ENCODE measurements around the gene MYOM1.

Gene MYOM1

DNA sequence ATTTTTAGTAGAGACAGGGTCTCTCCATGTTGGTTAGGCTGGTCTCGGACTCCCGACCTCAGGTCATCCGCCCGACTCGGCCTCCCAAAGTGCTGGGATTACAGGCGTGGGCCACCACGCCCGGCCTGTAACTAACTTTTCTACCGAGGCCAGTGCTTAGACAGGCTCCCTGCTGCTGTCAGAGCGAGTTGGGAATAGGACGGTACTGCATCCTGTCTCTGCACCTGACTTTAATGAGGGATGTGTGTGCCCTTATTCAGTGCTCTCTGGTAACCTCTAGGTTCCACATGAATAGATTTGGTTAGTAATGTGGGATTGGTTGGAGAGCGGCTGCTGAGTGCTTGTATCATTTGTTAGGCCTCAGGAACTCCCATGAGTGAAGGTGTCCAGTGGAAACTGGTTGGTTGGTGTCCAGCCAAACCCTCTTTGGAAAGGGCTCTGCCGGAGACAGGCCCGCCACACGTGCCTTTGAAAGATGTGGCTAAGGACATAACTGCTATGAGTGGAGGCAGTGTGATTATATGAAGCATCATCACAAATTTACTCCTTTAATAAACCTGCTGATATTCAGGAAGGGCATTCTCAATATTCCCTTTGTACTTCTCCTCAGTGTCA lies 36.6 kb downstream of the MYOM1 start:
- DNase-seq: no peak

DNA sequence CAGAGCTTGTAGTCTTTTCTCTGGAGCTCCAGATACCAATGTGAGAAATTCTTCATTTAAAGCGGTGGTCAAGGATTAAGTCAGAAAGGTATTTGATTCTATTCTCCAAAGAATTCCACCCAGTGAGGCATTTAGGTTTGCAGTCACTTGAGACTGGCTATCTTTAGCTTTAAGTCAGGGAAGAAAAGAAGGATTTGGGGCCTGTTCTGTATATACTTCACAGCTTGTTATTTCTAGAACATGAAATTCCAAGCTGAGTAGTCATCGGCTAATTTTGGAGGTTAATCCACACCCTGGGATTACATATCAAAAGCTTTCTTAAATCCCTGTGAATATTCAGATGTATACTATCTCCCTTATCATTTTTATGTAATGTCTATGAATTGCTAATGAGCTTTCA lies 39.4 kb downstream of the MYOM1 start:
- no peak for DNase-seq

DNA sequence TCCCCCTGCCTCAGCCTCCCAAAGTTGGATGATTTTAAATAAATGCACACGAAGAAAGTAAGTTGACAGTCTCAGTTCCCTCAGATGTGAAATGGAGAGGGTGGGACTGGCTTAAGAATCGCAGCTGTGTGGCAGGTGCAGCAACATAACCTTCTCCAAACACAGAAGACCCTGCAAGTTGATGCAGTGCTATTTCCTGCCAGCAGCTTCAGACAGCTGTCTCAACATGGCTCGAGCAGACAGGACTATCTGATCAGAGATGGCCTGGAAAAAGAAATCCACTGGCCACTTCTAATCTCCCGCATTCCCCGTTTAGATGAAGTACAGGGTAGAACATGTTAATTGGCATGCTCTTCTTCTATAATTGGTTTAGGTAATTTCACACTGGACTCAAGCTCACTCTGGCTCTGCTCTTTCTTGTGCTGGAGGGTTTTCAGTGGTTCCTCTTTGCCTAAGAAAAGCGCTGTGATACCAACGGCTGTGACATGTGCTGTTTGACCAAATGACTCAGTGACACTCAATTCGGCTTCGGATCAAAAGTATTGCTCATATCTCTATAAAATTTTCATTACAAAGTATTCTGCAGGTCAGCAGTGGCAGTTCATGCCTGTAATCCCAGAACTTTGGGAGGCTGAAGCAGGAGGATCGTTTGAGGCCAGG lies 40.2 kb downstream of the MYOM1 start:
- DNase-seq: no peak

DNA sequence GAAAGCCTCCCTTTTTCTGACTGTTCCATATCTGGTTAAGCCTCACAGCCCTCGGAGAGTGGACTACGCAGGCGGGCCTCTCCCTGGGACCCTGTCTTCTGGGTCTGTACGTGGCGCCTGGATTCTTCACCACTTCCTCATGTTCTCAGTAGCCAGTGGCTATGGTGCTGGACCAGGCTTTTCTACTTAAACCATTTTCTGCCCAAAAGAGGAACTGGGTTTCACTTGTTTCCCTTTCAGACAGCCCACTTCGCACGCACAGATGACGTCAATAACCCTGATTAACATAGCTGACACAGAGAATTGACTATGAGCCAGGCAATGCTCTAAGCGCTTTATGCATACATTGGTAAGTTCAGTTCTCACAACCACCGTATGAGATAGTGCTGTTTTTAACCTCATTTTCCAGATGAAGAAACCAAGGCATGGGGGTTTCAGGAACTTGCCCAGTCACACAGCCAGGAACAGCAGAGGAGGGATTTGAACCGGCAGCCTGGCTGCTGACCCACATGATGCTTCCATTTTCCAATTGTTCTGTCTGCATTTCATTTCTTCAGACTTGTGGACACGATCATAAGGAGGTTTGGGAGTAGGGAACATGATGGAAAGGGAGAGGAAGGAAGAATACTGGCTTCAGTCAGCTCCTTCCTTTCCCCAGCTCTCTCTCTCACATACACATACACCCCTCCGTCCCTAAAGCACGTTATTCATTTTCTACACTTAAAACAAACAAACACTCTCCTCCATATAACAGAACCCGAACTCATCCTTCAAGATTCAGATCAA lies 41.7 kb downstream of the MYOM1 start:
- peak; percentile 95 for DNase-seq

DNA sequence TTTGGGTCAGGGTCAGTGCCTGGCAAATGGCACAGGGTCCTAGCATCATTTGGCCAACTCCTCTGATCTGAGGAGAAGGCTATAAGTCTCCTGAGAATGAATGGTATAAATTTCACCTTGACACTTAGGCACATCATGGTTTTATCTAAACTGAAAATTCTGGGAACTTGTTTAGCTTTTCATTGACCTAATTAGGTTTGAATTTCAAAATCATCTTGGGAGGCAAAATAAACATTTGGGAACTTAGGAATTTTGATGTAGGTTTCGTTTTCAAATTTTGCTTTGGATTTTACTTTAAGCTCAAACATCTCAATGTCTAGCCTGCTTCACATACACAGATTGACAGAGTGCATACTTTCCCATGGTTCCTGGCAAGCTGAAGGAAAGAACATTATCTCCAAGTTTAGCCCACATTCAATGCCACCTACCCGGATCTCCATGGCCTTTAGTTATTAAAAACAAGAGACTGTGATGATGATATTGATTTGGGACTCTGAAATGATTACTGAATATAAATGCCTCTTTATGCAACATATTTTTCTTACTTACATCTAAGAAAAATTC lies 44.5 kb downstream of the MYOM1 start:
- no peak for DNase-seq

DNA sequence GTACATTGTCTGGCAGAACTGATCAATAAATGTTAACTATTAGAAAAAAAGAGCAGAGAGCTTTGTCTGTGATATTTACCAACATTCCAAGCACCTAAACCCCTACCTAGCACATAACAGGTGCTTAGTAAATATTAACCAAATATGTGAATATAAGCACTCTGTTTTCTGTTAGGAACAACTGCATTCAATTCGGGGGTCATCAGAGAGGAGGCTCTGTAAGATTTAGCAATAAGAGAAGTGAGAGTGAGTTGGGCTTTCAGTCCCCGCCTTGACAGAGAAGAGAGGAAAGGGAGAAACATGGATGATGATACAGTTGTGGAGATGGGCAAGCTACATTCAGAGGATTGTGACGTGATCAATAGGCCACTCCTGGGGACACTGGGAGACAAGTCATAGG lies 47.7 kb downstream of the MYOM1 start:
- DNase-seq: no peak

DNA sequence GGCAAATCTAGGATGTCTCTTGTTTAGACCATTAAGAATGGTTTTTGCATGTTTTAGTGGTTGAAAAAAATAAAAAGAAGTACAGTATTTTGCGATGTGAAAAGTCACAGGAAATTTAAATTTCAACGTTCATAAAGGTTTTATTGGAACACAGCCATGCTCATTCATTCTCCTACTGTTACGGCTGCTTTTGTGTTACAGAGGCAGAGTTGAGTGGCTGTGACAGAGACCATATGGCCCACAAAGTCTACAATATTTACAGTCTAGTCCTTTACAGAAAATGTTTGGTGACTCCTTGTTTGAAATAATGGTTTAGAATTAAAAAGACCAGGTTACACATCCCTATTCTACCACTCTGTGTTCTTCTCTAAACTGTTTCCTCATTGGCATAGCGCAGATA lies 48.1 kb downstream of the MYOM1 start:
- DNase-seq: no peak

DNA sequence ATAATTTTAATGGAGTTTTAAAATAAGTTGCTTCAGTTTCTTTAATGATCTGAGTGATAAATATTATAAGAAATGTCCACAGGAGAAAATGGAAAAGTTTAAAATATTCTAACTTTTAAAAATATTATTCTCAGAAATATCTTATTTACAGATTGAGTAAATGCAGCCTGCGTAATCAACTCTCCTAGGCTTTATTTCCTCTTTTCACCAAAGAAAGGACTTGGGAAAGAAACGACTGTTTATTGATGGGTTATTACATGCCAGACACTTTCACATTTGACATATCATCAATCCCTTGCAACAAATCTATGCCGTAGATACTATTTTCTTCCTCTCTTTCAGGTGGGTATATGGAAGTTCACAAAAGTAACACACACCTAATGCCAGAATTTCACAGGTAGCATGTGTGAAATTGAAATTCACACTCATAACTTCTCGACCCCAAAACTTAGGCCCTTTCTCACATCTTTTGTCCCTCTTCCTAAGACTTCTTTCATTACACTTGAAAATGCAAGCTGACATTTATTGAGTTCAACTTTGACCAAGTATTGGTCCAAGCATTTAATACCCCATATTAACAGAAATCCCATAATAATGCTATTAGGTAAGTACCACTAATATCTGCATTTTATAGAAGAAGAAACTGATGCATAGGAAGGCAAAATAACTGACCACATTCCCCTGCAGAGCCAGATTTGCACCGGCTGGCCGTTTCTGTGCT lies 49.2 kb downstream of the MYOM1 start:
- DNase-seq: no peak

DNA sequence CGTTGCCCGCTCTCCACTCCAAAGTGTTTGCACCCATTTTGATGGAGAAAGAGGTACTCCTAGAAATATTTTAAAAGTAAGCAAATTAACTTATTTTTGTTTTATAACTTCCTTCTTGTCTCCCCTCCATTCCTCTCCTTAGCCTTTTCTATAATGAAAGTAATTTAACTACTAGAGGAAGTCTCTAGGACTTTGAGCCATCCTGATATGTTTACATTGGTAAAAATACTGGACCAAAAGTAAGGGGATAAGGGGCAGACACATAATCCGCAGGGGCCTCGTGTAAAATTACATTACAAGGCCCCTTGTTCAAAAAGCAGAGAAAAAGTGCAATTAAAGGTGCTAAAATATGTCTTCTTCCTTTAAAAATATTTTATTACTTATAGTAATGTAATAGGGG lies 55.4 kb downstream of the MYOM1 start:
- DNase-seq: no peak

DNA sequence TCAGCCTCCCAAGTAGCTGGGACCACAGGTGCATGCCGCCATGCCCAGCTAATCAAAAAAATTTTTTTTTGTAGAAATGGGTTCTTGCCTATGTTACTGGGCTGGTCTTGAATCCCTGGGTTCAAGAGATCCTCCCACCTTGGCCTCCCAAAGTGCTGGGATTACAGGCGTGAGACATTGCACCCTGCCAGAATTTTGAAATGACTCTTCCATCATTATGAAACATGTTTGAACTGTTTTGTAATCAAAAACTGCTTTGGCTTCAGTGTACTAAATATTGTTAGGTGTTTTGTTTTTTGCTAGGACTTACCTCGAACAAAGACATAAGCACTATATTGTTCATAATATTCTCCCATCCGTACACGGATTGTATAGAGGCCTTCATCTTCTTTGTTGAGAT lies 55.8 kb downstream of the MYOM1 start:
- no peak for DNase-seq

DNA sequence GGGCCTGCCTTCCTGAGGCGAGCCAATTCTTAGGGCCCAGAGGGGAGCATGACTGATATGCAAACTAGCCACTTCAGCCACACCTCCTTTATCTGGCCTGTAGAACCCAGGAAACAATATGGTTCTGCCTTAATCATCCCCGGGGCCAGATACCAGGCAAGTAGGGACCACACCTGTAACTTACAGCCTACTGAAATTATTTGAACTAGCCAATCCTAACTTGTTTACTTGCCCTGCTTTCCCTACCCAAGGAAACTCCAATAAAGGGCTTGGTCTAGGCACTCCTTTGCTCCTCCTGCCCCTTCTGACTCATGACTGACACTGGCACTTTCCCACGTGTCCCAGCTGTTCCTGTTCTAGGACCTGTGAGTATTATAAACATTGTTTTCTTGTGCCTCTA lies 57.6 kb downstream of the MYOM1 start:
- DNase-seq: no peak

DNA sequence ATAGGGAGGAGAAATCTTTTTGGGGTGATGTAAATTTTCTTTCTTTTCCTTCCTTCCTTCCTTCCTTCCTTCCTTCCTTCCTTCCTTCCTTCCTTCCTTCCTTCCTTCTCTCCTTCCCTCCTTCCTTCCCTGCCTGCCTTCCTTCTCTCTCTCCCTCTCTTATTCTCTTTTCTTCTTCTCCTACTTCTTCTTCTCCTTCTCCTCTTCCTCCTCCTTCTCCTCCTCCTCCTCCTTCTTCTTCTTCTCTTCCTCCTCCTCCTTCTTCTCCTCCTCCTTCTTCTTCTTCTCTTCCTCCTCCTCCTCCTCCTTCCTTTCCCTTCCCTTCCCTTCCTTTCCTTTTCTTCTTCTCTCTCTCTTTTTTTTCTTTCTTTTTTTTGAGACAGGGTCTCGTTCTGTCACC lies 59.9 kb downstream of the MYOM1 start:
- no peak for DNase-seq

DNA sequence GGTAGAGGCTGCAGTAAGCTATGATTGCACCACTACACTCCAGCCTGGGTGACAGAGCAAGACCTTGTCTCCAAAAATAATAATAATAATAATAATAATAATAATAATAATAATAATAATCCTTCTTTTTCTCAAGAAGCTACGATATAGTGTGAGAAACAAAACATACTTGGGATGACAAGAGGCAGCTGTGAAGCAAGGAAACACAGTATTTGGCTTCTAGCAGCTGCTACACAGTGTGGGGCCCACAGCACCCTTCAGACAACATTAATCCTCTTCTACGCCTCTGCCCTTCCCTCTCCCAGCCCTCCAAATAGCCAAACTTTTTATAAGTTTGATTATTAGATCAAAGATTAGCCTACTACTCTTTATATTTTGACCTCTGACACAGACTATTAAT lies 62.2 kb downstream of the MYOM1 start:
- no peak for DNase-seq

DNA sequence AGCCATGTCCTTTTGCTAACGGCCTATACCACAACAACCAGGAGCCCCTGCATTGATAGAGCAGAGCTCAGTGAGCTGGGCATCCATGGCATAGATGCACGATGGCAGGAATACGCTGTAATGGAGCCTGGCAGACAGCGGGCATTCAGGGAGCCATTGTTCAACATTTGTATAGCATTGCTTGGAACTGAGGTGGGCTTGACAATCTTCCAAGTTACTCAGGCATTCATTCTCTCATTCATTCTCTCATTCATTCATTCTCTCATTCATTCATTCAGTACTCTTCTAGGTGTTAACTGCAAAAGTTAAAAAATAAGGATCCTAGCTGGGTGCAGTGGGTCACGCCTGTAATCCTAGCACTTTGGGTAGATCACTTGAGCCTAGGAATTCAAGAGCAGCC lies 62.7 kb downstream of the MYOM1 start:
- no peak for DNase-seq

DNA sequence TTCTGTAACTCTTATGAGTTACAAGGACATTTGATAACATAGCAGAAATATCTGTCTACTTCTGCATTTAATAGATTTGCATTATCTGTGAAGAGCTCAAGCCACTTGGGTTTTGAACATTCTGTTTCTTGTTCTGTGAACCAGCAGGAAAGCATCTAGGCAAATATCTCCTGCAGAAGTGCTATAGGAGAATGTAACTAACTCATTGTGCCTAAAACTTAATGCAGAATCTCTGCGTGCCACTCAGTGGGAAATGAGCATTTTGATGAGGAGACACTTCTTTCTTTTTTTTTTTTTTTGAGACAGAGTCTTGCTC lies 63.5 kb downstream of the MYOM1 start:
- no peak for DNase-seq

DNA sequence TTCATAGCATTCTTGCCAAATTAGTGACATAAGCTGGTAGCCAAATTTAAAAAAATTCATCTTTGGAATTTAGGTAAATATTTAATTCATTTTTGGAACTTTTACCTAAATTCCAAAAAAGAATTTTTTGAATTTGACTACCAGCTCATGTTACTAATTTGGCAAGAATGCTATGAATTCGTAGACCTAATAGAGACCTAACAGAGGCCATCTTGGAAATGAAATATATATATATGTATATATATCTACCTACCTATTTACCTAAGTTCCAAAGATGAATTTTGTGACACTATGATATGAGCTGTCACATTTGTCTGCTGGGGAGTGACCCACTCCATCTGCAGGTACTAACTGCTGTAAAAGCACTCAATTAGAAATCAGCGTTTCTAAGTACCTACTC lies 65.6 kb downstream of the MYOM1 start:
- no peak for DNase-seq

DNA sequence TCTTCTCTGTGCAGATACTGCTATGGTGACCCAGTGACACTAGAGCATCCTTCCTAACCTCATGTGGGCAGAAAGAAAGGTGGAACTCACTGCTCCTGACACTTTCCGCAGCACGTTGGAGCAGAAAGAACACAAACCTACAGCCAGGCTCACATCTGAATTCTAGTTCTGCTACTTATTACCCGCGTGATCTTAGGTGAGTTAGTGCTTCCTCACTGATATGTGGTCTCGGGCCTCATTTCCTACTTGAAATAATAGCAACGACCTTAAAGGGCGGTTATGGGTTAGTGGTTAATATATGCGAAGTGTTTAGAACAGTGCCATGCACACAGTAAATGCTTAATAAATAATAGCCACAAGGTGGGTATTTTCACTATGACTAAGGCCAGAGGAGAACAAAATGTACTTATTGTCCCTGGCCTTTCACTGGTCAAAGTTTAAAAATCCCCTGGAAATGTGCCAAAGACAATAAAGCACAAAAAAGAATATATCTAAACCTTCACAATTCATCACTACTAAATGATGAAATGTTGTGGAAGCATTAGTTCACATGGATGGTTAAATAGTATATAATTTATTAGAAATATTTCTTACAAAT lies 66.6 kb downstream of the MYOM1 start:
- DNase-seq: no peak

DNA sequence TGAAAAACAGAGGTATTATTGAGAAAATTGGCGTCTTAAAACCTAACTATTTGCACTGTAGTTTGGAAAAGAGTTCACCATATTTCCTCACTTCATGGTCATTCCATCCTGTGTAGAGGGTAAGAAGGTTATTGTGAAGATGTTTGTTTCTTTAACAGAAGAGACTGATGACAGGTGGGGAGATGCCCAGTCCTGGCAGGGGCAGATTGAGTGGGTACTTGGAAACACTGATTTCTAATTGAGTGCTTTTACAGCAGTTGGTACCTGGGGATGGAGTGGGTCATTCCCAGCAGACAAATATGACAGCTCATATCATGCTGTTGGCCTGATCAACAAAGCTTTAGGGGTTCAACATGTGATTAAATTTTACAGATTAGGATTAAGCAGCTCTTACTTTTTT lies 67.5 kb downstream of the MYOM1 start:
- DNase-seq: no peak

DNA sequence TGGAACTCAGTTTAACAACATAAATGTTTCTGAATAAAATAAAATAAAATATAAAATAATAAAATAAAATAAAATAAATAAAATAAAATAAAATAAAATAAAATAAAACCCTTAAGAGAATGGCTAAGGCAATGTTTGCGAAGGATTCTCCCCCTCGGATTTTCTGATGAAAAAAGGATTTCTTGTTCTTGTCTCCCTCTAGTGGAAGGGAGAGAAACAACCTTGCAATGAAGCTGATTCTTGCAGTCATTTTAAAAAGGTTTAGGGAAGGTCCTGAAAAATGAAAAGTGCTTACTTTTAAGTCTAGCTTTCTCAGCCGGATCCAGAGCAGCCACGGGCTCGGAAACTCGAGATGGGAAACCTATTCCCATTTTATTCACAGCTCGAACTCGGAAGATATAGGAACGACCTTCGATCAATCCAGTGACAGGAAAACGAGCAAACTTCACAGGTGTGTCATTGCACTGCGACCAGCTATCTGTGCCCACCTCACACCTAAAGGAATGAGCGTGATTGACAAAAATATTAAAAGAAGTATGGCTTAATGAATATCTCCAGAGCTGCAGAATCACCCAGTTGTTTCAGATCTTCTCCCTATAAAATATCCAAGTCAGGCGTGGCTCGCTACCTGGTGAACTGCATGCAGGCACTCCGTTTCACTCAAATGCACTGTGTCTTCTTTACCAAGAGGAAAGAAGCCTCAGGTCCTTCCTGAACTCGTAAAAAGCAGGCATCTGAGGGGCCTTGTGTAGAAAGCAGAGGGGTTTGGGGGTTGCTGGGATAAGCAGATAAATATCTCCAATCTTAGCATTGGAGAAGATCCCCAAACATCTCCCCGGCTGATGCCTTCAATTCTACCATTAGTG lies 68.1 kb downstream of the MYOM1 start:
- no peak for DNase-seq

DNA sequence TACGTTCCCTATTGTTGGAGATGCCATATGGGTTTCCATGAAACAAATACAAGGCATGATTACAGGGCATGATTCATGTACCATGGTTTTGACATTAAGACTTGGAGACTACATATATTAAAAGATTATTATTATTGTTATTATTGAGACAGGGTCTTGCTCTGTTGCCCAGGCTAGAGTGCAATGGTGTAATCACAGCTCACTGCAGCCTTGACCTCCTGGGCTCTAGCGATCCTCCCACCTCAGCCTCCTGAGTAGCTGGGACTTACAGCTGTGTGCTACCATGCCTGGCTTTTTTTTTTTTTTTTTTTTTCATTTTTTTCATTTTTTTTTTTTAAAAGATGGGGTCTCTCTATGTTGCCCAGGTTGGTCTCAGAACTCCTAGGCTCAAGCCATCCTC lies 69.1 kb downstream of the MYOM1 start:
- no peak for DNase-seq

DNA sequence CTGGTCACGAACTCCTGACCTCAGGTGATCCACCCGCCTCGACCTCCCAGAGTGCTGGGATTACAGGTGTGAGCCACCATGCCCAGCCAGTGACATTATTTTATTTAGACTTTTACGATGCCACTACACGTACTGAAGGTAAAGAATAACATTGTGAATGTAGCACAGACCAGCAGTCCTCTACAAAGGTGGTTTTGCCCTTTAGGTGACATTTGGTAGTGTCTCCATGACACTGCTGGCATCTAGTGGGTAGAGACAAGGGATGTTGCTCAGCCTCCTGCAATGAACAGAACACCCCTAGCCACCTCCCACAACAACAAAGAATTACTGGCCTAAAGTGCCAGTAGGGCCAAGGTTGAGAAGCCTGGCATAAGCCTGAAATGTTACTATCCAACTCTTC lies 69.5 kb downstream of the MYOM1 start:
- DNase-seq: no peak

DNA sequence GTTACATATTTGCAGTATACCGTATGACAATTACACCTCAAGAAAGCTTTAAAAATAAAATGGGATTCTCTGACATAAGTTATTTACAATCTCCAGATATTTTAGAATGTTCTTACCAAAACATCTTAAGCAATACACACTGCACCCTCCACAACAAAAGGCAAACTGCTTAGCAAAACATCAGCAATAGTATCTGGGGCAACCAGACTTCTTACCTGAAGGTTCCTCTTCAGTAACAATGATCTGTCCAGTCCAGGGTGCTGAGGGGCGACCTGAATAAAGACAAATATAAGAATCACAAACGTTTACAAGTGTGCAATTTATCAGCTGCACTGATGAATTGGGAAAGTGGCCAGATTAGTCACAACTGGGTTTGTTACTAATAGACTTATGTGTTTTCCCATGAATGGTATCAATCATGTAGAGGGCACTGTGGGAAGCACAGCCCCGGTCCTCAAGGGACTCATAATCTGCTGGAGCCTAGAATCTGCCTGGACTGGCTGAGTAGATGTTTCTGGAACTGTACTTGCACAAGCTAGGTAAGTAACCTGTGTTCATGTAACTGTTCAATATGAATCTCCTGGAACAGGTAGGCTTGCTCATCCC lies 70.7 kb downstream of the MYOM1 start:
- DNase-seq: no peak

Measured in SIG-M5 (cell line).